Astrocyte (in vitro differentiated cells and primary cell): ENCODE results near the gene PLCD3. TPM values are rescaled to one million over a fixed set of nuclear protein-coding genes. Genes with fewer than 3 reads are reported as not detected.

Experiments used
- DNase-seq: peaks from one replicate; pipeline ENCODE4 v3.0.0-alpha.2; 2010; ENCODE audit warnings: low read depth
- FAIRE-seq: peaks from 2 replicates; lab custom pipeline; 2011; peaks lifted over from hg19 to GRCh38; lab: Jason Lieb, UNC
- H2AFZ ChIP-seq: 2 replicates; pipeline ENCODE4 v1.6.0; 2012; ENCODE audit warnings: low read depth, low read length, inconsistent platforms
- H3K27ac ChIP-seq: 2 replicates; pipeline ENCODE4 v1.5.1; 2011; ENCODE audit warnings: low read depth, low read length, inconsistent platforms
- H3K27me3 ChIP-seq: 2 replicates; pipeline ENCODE4 v1.6.0; 2011; ENCODE audit warnings: low read length, inconsistent platforms; ENCODE audit not compliant: insufficient read depth
- H3K36me3 ChIP-seq: 2 replicates; pipeline ENCODE4 v1.5.1; 2011; ENCODE audit warnings: low read length, inconsistent platforms; ENCODE audit not compliant: insufficient read depth
- H3K4me1 ChIP-seq: 2 replicates; pipeline ENCODE4 v1.5.1; 2011; ENCODE audit warnings: low read length, inconsistent platforms; ENCODE audit not compliant: insufficient read depth
- H3K4me2 ChIP-seq: 2 replicates; pipeline ENCODE4 v1.6.0; 2012; ENCODE audit warnings: low read length, inconsistent platforms
- H3K4me3 ChIP-seq: 2 replicates; pipeline ENCODE4 v1.5.1; 2011; ENCODE audit warnings: low read depth, mild to moderate bottlenecking, low read length, inconsistent platforms; ENCODE audit not compliant: insufficient read depth
- H3K79me2 ChIP-seq: 2 replicates; pipeline ENCODE4 v1.6.0; 2012; ENCODE audit warnings: mild to moderate bottlenecking, low read length, inconsistent platforms; ENCODE audit not compliant: insufficient read depth
- H3K9ac ChIP-seq: 2 replicates; pipeline ENCODE4 v1.6.0; 2012; ENCODE audit warnings: mild to moderate bottlenecking, low read length, inconsistent platforms
- H3K9me3 ChIP-seq: 2 replicates; pipeline ENCODE4 v1.5.1; 2012; ENCODE audit warnings: low read depth, mild to moderate bottlenecking, low read length, inconsistent platforms; ENCODE audit not compliant: insufficient read depth
- H4K20me1 ChIP-seq: 2 replicates; pipeline ENCODE4 v1.6.0; 2012; ENCODE audit warnings: low read length, inconsistent platforms; ENCODE audit not compliant: insufficient read depth
- H3K27ac Mint-ChIP-seq: one replicate; pipeline ENCODE4 v1.8.0; 2021; ENCODE audit warnings: mild to moderate bottlenecking, mixed read lengths; ENCODE audit not compliant: unreplicated experiment
- H3K27me3 Mint-ChIP-seq: one replicate; pipeline ENCODE4 v1.8.0; 2021; ENCODE audit warnings: low read depth, mixed read lengths; ENCODE audit not compliant: unreplicated experiment
- H3K36me3 Mint-ChIP-seq: one replicate; pipeline ENCODE4 v1.8.0; 2021; ENCODE audit warnings: low read depth, mixed read lengths; ENCODE audit not compliant: unreplicated experiment
- H3K4me1 Mint-ChIP-seq: one replicate; pipeline ENCODE4 v1.8.0; 2021; ENCODE audit warnings: low read depth, mixed read lengths; ENCODE audit not compliant: unreplicated experiment
- H3K4me3 Mint-ChIP-seq: one replicate; pipeline ENCODE4 v1.8.0; 2021; ENCODE audit warnings: mild to moderate bottlenecking, moderate library complexity, mixed read lengths; ENCODE audit not compliant: unreplicated experiment
- H3K9me3 Mint-ChIP-seq: one replicate; pipeline ENCODE4 v1.8.0; 2021; ENCODE audit warnings: mild to moderate bottlenecking, mixed read lengths; ENCODE audit not compliant: unreplicated experiment
- CTCF ChIP-seq: IDR thresholded peaks from 2 replicates; pipeline ENCODE4 v1.5.1; 2011; ENCODE audit warnings: low read depth, mild to moderate bottlenecking, inconsistent platforms, low read length, moderate library complexity; ENCODE audit not compliant: insufficient read depth
- EZH2 ChIP-seq: IDR thresholded peaks from 2 replicates; pipeline ENCODE4 v1.6.1; 2012; ENCODE audit warnings: mild to moderate bottlenecking, low read length, inconsistent platforms; ENCODE audit not compliant: insufficient read depth
- total RNA-seq: library from RNA; stranded (reverse); gene quantifications from 2 replicates; pipeline ENCODE4 v1.2.1, GENCODE V29; 2021

The PLCD3 gene
- total RNA-seq, 1 donor from 2014 or later: 92.0 TPM

GRCh38 chr17:45093444-45094110 lies 38.7 kb downstream of the PLCD3 start:
- no peaks in the 10 kb centered on the region for H3K9me3 Mint-ChIP-seq
- Histone ChIP-seq H3K36me3 (peaks cover 47% of the 10 kb centered on the region), H3K4me1 (peaks cover 25% of the 10 kb centered on the region), H3K4me3 (peak overlapping the region; percentile 2), H2AFZ (no peak overlapping the region), H3K4me2 (peak overlapping the region; percentile 69), H3K9ac (peak overlapping the region; percentile 69), H3K27ac (peak overlapping the region; percentile 94), H3K27me3 (no peaks in the 10 kb centered on the region), H3K79me2 (peaks cover 15% of the 10 kb centered on the region), H4K20me1 (peaks cover 16% of the 10 kb centered on the region), H3K9me3 (no peaks in the 10 kb centered on the region)
- peak overlapping the region; percentile 97 for H3K27ac Mint-ChIP-seq
- no peak for FAIRE-seq
- DNase-seq: peak; percentile 52
- peaks cover 27% of the 10 kb centered on the region for H3K36me3 Mint-ChIP-seq
- peaks cover 37% of the 10 kb centered on the region for H3K4me1 Mint-ChIP-seq
- H3K27me3 Mint-ChIP-seq: no peaks in the 10 kb centered on the region
- H3K4me3 Mint-ChIP-seq: peak overlapping the region; percentile 72
- TF ChIP-seq EZH2 (no peak), CTCF (no peak)

- TF ChIP-seq CTCF (no peak), EZH2 (no peak)
- Mint-ChIP-seq H3K9me3 (no peaks in the 10 kb centered on the region), H3K36me3 (peaks cover 30% of the 10 kb centered on the region), H3K27ac (peak overlapping the region; percentile 97), H3K27me3 (no peaks in the 10 kb centered on the region), H3K4me1 (peaks cover 39% of the 10 kb centered on the region), H3K4me3 (peak overlapping the region; percentile 72)
- Histone ChIP-seq H3K27me3 (no peaks in the 10 kb centered on the region), H3K9ac (peak overlapping the region; percentile 69), H4K20me1 (peaks cover 16% of the 10 kb centered on the region), H2AFZ (no peak overlapping the region), H3K79me2 (peaks cover 15% of the 10 kb centered on the region), H3K27ac (peak overlapping the region; percentile 94), H3K4me2 (peak overlapping the region; percentile 69), H3K36me3 (peaks cover 43% of the 10 kb centered on the region), H3K4me1 (peaks cover 27% of the 10 kb centered on the region), H3K9me3 (no peaks in the 10 kb centered on the region), H3K4me3 (peak overlapping the region; percentile 2)
- FAIRE-seq (peak; percentile 98), DNase-seq (peak; percentile 99)
Measured at GRCh38 chr17:45092911-45093430, 39.3 kb downstream of the PLCD3 start.
